ENCODE results near the gene DCXR. TPM values are rescaled to one million over a fixed set of nuclear protein-coding genes. Genes with fewer than 3 reads are reported as not detected.
"Not testable (repeated sequence)": the region's sequence is repeated elsewhere in the genome, so short reads cannot be mapped to it uniquely, and the experiment has no call there.

Gene DCXR
- total RNA-seq, 1 donor from 2014 or later: 106 TPM

GRCh38 chr17:82039695-82040299 is 2.3 kb upstream of the DCXR start:
- Histone ChIP-seq H3K4me1 (peaks cover 16% of the 10 kb centered on the region), H3K27me3 (no peaks in the 10 kb centered on the region), H3K36me3 (no peaks in the 10 kb centered on the region), H3K4me3 (no peak overlapping the region), H3K9me3 (no peaks in the 10 kb centered on the region), H3K27ac (no peak overlapping the region)
- TF ChIP-seq POLR2AphosphoS5 (IDR thresholded peaks at IDR 0.05; ENCODE audit: insufficient read depth in 1 of 2, low read depth in 1 of 2) (no peak), POLR2A (IDR thresholded peaks at IDR 0.05) (no peak)
- TF ChIP-seq, protein P1, sequence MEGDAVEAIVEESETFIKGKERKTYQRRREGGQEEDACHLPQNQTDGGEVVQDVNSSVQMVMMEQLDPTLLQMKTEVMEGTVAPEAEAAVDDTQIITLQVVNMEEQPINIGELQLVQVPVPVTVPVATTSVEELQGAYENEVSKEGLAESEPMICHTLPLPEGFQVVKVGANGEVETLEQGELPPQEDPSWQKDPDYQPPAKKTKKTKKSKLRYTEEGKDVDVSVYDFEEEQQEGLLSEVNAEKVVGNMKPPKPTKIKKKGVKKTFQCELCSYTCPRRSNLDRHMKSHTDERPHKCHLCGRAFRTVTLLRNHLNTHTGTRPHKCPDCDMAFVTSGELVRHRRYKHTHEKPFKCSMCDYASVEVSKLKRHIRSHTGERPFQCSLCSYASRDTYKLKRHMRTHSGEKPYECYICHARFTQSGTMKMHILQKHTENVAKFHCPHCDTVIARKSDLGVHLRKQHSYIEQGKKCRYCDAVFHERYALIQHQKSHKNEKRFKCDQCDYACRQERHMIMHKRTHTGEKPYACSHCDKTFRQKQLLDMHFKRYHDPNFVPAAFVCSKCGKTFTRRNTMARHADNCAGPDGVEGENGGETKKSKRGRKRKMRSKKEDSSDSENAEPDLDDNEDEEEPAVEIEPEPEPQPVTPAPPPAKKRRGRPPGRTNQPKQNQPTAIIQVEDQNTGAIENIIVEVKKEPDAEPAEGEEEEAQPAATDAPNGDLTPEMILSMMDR (IDR thresholded peaks at IDR 0.05): no peak
- no peak for DNase-seq (ENCODE audit: extremely low spot score in 2 of 2)
- intact Hi-C loops (cut with DNase I): loop anchor here (10.0 kb wide), 1 partner anchor 285 kb away; no protein-coding TSS in a partner anchor

DNA sequence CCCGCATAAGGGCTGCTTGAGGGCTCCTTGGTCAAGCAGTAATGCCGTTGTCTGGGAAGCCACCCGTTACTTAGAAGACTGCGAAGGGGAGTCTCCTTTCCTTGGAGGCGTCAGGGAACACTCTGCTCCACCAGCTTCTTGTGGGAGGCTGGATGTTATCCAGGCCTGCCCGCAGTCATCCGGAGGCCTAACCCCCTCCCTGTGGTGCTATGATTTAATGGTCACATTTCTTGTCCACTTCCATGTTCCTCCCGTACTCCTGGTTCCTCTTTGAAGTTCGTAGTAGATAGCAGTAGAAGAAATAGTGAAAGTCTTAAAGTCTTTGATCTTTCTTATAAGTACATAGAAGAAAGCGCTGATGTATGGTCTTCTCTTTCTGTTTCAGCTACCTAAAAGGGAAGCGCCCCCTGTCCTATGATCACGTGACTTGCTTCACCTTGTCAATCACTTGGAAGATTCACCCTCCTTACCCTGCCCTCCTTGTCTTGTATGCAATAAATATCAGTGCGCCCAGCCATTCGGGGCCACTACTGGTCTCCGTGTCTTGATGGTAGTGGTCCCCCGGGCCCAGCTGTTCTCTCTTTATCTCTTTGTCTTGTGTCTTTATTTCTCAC is 1.4 kb upstream of the DCXR start:
- H3K36me3 ChIP-seq, H3K27ac ChIP-seq: not testable (repeated sequence)

DNA sequence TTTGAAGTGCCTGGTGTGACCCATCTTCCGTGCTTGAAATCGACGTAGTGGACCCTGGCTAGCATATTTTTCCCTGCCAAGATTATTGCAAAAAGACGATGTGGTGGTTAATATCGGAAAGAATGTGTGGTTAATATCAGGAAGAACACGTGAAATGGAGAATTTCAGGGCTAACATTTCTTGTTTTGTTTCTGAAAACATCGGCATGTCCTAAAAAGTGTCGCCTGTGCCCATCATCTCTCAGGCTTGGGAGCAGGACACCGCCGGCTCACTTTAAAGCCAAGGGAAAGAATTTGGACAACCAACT is 345 bp upstream of the DCXR start:
- Histone ChIP-seq H3K4me3 (peak overlapping the region; percentile 71 to 79), H3K36me3 (no peaks in the 10 kb centered on the region), H3K27ac (peak overlapping the region; percentile 87), H3K27me3 (no peaks in the 10 kb centered on the region), H3K4me1 (peaks cover 16% of the 10 kb centered on the region), H3K9me3 (no peaks in the 10 kb centered on the region)
- intact Hi-C loops (cut with DNase I): no loop called here
- no peak for DNase-seq (ENCODE audit: extremely low spot score in 2 of 2)
- TF ChIP-seq POLR2A (IDR thresholded peaks at IDR 0.05) (no peak), POLR2AphosphoS5 (IDR thresholded peaks at IDR 0.05; ENCODE audit: insufficient read depth in 1 of 2, low read depth in 1 of 2) (no peak)
- TF ChIP-seq, protein P1 (IDR thresholded peaks at IDR 0.05): no peak

More for the DNA sequence above, 1.4 kb upstream of the DCXR start:
- H3K4me1 ChIP-seq: peaks cover 16% of the 10 kb centered on the region
- H3K4me3 ChIP-seq; intact Hi-C loops (cut with DNase I); DNase-seq (ENCODE audit: extremely low spot score in 2 of 2); H3K9me3 ChIP-seq; H3K27me3 ChIP-seq: not testable (repeated sequence)

GRCh38 chr17:82036634-82037091 is 834 bp downstream of the DCXR start:
- TF ChIP-seq POLR2AphosphoS5 (IDR thresholded peaks at IDR 0.05; ENCODE audit: insufficient read depth in 1 of 2, low read depth in 1 of 2): no peak
- TF ChIP-seq, protein P1 (IDR thresholded peaks at IDR 0.05): no peak
- no peak for TF ChIP-seq POLR2A (IDR thresholded peaks at IDR 0.05)
- intact Hi-C loops (cut with DNase I): no loop called here
- peaks cover 24% of the 10 kb centered on the region for H3K4me1 ChIP-seq

DNA sequence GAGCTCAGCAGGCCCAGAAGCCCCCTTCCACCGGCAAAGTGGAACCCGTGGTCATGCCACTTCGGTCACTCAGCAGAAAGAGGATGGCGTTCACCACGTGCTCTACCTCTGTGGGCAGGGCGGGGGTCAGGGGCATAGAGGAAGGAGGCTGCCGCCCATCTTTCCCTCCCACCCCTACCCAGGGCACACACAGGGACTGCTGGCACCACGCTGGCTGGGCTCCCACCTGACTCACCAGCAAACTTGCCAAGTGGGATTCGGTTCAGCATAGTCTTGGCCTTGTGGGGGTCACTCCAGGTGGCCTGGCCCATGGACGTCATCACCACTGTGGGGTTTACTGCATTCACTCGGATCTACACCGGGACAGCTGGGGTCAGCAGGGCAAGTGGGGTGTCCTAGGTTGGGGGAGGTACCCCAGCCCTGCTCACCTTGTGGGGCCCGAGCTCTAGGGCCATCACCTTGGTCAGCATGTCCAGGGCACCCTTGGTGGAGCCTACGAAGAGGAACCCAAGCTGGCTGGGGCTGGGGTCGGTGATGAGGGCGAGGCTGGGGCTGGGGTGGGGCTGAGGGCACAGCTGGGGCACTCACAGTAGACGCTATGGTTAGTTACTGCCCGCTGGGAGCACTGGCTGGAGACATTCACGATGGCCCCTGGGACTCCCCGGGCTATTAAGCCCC is 1.4 kb downstream of the DCXR start:
- peak overlapping the region; percentile 71 to 79 for H3K4me3 ChIP-seq
- no peaks in the 10 kb centered on the region for H3K9me3 ChIP-seq
- H3K36me3 ChIP-seq: no peaks in the 10 kb centered on the region
- TF ChIP-seq, protein P1 (IDR thresholded peaks at IDR 0.05): no peak
- TF ChIP-seq POLR2AphosphoS5 (IDR thresholded peaks at IDR 0.05; ENCODE audit: insufficient read depth in 1 of 2, low read depth in 1 of 2) (no peak), POLR2A (IDR thresholded peaks at IDR 0.05) (no peak)
- peak overlapping the region; percentile 87 for H3K27ac ChIP-seq
- H3K4me1 ChIP-seq: peaks cover 24% of the 10 kb centered on the region
- intact Hi-C loops (cut with DNase I): no loop called here
- DNase-seq (ENCODE audit: extremely low spot score in 2 of 2): no peak
- H3K27me3 ChIP-seq: no peaks in the 10 kb centered on the region

More at GRCh38 chr17:82036634-82037091, 834 bp downstream of the DCXR start:
- no peaks in the 10 kb centered on the region for H3K27me3 ChIP-seq
- H3K4me3 ChIP-seq: peak overlapping the region; percentile 71 to 79
- no peaks in the 10 kb centered on the region for H3K36me3 ChIP-seq
- DNase-seq (ENCODE audit: extremely low spot score in 2 of 2): no peak
- H3K27ac ChIP-seq: peak overlapping the region; percentile 87
- no peaks in the 10 kb centered on the region for H3K9me3 ChIP-seq
